Fibroblast of villous mesenchyme (primary cell): ENCODE data around the gene RAP1GDS1. TPM values are rescaled to one million over a fixed set of nuclear protein-coding genes. Genes with fewer than 3 reads are reported as not detected.
"Not testable (repeated sequence)": the region's sequence is repeated elsewhere in the genome, so short reads cannot be mapped to it uniquely, and the experiment has no call there.

Source experiments
- DNase-seq: peaks from one replicate; pipeline ENCODE4 v3.0.0-alpha.2; 2010; ENCODE audit warnings: low read depth
- H3K4me3 ChIP-seq: 2 replicates; pipeline ENCODE4 v1.5.1; 2011; ENCODE audit warnings: low read depth, mild to moderate bottlenecking, low read length
- total RNA-seq: library from RNA; depleted of rRNA; stranded (reverse); fragments of >200 nt; gene quantifications from 2 replicates; pipeline ENCODE4 v1.2.3, GENCODE V29; 2012
- TF ChIP-seq, protein P1 (sequence below): IDR thresholded peaks from 2 replicates; pipeline ENCODE4 v1.5.1; 2012; ENCODE audit warnings: low read depth, mild to moderate bottlenecking, low read length; ENCODE audit not compliant: insufficient read depth

Gene RAP1GDS1
- total RNA-seq, 1 donor: 82.5 TPM

DNA sequence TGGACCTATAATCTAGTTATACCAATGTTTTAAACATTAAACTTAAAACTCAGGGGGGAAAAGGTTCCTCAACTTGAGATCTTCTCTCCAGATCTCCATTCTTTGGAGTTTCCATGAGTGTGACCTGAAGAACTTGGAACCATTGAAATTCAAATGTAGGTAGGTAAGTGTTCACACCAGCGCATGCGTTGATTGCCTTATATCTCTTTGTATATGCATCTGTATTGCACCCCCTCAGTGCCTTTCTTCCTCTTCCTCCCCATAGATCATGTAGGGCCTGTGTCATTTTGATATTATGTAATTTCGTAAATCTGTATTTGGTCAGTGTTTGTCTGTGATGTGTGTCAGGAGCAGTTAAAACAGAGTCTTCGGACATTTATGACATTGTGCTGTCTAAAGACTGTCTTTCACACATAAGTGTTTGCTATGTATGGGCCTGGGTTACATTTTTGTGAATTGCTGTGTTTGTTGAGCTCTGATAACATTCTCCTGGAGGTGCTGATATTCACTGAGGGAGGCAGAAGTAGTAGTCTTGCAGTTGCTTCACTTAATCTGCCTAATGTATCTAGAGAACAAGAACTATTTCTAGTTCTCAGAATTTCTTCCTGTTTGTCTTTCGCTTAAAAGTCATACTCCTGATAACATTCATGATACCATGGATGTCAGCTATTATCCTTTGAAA lies 126.3 kb downstream of the RAP1GDS1 start:
- H3K4me3 ChIP-seq: no peak overlapping the region
- DNase-seq: no peak
- TF ChIP-seq, protein P1, sequence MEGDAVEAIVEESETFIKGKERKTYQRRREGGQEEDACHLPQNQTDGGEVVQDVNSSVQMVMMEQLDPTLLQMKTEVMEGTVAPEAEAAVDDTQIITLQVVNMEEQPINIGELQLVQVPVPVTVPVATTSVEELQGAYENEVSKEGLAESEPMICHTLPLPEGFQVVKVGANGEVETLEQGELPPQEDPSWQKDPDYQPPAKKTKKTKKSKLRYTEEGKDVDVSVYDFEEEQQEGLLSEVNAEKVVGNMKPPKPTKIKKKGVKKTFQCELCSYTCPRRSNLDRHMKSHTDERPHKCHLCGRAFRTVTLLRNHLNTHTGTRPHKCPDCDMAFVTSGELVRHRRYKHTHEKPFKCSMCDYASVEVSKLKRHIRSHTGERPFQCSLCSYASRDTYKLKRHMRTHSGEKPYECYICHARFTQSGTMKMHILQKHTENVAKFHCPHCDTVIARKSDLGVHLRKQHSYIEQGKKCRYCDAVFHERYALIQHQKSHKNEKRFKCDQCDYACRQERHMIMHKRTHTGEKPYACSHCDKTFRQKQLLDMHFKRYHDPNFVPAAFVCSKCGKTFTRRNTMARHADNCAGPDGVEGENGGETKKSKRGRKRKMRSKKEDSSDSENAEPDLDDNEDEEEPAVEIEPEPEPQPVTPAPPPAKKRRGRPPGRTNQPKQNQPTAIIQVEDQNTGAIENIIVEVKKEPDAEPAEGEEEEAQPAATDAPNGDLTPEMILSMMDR: no peak

DNA sequence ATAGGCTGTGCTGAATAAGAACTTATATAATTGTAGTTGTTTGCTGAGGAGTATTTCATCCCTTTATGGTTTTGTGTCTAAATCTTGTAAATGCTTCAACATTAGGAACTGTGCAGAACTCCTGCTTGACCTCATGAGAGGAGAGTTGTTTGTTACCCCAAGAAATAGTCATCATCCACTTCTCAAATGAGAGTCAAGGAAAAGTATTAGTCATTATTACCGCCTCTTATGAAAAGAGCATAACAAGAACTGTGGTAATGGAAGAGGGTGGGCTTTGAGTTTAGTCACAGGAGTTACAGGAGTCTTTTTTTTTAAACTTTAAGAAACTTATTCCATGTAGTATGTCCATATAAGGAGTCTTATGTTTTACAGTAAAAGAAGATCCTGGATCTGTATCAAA lies 132.9 kb downstream of the RAP1GDS1 start:
- TF ChIP-seq, protein P1: no peak
- no peak overlapping the region for H3K4me3 ChIP-seq
- DNase-seq: no peak

DNA sequence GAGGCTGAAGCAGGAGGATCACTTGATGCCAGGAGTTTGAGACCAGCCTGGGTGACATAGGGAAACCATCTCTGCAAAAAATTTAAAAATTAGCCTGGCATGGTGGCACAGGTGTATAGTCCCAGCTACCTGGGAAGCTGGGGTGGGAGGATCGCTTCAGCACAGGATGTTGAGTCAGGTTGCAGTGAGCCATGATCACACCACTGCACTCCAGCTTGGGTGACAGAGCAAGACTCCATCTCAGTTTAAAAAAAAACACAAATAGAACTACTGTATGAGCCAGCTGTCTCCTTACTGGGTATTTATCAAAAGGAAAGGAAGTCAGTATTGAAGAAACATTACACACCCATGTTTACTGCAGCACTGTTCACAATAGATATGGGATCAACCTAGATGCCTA lies 138.7 kb downstream of the RAP1GDS1 start:
- no peak overlapping the region for H3K4me3 ChIP-seq
- TF ChIP-seq, protein P1: no peak
- DNase-seq: no peak

DNA sequence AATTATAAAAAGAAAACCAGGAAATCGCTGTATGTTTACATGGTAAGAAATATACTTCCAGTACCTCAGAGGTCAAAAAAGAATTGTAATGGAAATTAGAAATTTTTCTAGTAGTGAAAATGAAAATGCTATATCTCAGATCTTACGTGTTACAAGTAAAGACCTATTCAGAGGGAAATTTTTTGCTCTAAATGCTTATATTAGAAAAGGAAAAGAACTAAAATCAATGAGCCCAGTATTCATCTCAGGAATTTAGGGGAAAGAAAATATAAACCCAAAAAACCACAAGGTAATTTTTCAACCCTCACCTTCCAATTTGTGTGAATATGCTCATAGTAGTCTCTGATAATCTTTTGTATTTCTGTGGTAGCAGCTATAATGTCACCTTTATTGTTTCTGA lies 145.6 kb downstream of the RAP1GDS1 start:
- no peak overlapping the region for H3K4me3 ChIP-seq
- no peak for DNase-seq
- TF ChIP-seq, protein P1: no peak

DNA sequence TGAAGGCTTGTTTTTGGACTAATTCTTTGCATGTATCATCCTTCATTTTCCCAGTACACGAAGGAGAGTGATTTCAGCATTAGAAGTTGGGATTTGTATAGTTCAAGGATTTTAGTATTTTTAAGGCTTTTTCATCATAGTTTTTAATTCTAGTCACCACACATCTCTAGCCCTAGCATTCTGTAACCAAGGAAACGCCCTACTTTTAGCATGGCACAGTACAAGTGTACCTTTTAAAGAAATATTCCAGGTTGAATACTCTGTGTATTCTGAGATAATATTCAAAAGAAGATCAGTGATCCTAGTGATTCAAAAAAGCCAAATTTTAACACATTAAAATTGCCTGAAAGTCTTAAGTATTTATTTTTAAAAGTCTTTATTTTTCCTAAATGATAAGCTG lies 150.5 kb downstream of the RAP1GDS1 start:
- TF ChIP-seq, protein P1: no peak
- DNase-seq: peak; percentile 45
- H3K4me3 ChIP-seq: no peak overlapping the region

DNA sequence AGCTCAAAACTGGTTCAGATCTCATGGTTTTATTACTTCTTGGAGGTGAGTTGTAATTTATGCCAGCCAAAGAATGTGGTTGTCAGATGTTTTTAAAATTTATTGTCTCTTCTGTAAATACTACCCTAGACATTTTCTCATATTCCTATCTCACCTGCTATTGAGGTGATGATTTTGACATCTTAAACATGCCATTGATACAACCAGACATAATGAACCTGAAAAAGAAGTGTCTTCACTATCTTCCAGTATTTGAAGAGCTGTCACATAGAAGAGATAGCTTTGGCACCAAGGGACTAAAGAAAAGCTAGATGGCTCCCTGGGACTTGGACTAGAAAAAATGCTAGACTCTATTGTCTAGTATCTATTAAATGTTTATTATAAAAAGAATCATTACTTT lies 155.7 kb downstream of the RAP1GDS1 start:
- no peak overlapping the region for H3K4me3 ChIP-seq
- TF ChIP-seq, protein P1: no peak
- DNase-seq: no peak

DNA sequence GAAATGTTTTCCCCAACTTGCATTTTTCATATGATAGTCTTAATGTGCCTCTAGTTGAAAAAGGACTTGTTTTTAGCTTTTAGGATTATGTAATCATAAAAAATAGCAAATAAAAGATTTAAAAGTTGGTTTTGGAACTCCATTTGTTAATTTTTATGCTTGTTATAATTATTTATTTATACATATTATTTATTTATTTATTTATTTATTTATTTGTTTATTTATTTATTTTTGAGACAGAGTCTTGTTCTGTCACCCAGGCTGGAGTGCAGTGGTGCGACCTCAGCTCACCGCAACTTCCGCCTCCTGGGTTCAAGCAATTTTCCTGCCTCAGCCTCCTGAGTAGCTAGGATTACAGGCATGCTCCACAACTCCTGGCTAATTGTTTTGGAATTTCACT lies 159.0 kb downstream of the RAP1GDS1 start:
- not testable (repeated sequence) for DNase-seq, H3K4me3 ChIP-seq
